GM19025 (cell line): ENCODE data around the gene TOX3.

Experiments
- ATAC-seq: cut with Tn5 transposase; IDR thresholded peaks from one replicate; pipeline ENCODE4 v1.9.1; 2021; ENCODE audit warnings: mild to moderate bottlenecking, low read depth, moderate library complexity; ENCODE audit not compliant: unreplicated experiment

Gene TOX3

DNA sequence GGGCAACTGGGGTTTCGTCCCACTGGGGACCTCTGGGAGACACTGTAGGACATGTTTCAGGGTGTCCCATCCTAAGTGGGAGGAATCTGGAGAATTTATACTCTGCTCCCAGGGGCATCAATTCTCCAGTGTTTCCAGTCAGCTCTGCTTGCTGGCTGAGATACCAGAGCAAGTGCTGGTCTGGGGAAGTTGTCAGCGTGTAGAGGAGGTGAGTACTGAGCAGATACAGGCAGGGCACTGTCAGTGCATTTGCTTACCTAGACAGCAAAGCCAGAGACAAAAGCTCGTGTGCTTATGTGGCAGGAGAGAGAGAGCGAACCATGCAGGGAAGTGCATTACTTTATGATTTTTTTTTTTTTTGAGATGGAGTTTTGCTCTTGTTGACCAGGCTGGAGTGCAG lies 20.2 kb upstream of the TOX3 start:
- no peak for ATAC-seq

DNA sequence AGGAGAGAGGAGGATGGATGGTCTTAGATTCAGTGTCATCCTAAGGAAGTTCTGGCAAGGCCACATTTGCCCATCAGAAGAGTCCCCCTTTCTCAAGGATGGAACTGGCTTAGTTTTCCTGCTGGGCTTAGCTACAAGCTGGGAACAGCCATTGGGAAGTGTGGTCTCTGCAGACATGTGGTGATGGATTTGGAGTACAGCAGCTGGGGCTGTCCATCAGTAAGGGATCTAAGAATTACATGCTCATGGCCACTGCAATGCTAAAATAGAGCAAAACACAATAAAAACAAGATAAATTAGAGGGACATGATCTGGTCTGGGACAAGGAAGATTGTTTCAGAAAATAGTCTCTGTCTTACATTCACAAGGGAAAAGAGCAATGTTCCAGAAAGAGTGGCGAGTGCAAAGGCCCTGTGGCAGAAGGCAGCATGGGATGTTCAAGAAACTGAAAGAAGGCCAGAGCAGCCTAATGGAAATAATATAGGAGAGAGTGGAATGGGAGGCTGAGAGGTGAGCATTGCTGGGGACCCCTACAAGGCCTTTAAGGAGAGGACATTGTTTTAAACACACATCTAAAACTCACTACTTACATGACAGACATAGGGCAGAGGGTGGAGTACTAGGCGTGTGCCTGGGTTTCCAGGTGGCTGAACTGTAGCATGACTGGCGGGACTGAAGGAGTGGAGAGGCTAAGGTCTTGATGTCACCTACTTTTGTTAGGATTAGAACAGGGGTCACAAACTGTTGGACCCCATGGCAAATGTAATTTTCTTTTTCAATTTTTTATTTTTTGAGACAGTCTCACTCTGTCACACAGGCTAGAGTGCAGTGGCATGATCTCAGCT lies 17.0 kb upstream of the TOX3 start:
- ATAC-seq = no peak

- no peak for ATAC-seq
Observed at GRCh38 chr16:52562770-52563169, 15.8 kb upstream of the TOX3 start.

DNA sequence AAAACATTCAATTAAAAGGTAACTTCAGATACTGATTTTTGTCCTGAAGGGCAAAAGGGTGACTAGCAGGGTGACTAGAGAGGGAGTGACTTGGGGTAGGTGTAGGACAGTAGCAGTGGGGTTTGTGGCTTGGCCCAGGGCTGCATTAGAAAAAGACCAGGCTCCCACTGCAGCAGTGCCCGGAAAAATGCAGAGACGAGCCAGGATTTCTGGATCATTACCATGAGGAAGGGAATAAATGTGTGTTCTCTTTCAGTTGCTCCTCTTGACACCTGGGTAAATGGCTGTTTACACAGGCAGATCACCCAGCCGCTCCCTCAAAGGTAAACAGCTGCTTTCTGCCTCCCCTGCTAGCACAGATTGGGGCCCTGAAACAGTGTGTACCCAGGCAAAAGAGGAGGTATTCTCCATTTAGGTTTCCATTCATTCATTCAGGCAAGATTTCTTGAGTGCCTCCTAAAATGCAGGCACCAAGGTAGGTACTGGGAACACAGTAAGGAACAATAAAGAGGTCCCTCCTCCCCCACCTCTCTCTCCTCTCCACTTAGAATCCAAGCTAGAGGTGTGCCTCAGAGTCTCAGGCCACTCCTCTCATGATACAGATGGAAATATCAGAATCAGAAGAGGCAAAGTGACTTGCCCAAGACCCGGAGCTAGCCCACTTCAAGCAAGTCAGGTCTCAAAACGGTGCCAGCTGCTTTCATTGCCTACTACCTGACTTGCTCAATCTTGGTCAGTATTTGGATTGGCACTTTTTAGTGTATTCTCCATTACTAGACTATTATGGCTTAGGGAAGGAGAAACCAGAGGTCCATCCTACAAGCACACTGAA lies 15.2 kb upstream of the TOX3 start:
- no peak for ATAC-seq

- no peak for ATAC-seq
Observed at GRCh38 chr16:52558448-52558847, 11.5 kb upstream of the TOX3 start.

DNA sequence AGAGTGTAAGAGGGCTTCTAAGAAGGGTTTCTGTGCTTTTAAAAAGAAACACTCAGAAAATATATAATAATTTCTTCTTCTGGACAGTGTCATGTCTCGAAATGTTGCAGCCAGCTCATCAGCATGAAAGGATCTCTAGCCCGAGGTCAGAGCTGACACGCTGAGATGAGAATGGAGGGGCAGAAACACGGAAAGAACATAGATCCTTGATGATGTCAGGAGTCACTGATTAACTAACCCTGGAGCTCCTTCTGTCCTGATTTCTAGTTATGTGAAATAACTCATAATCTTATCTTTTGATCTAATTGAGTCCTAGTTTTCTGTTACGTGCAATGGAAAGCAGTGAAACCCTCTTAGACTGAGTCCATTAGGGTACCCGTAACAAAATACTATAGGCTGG lies 10.3 kb upstream of the TOX3 start:
- ATAC-seq = no peak

DNA sequence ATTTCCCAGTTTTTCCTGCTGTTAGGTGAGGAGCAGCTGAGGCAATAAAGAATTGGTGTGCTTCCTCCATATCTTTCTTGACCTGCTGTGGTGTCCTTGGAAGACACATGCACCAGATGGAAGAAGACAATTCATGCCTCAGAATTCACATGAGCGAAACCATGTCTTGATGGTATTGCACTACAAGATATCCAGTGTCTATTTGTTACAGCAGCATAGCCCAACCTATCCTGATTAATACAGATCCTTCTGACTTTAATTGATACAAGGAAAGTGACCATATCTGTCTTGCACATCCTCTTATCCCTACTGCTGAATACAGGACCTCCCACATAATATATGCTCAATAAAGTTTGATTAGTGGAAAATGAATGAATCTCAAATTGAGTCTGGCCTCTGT lies 9.1 kb upstream of the TOX3 start:
- no peak for ATAC-seq

- no peak for ATAC-seq
Observed at GRCh38 chr16:52555572-52555971, 8.6 kb upstream of the TOX3 start.

- ATAC-seq = no peak
Observed at GRCh38 chr16:52554334-52554733, 7.4 kb upstream of the TOX3 start.

DNA sequence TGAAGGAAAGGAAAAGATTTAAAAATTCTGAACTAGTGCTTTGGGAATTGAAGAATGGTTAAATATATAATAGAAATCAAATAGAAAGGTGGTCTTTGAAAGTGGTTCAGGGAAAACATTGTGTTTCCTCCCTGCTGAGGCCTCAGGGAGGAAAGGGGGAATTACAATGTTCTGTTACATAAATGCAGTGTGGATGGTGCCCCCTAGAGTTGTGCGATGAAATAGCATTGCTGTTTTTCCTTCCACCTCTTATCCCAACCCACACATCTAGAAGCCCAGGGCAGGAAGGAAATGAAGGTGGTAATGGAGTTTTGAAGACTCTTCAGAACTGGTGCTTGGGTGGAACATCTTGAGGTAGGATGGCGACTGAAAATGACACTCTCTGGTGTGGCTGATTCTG lies 6.4 kb upstream of the TOX3 start:
- ATAC-seq = no peak

DNA sequence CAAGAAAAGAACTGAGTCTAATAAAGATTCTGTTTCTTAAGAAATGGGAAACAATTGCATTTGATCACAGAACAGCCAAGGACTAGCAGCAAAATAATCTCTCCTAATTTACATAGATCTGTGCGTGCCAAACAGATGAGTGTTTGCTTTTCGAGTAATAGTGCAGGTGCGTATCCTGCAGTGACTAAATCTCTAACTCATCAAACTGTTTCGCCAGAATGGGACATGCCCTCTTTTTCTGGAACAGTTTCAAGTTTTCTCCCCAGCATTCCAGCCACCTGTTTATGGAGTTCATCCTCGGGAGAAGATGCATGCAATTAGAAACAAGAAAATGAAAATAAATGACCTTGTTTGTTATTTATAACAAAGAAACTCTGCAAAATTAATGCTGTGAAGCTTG lies 5.7 kb upstream of the TOX3 start:
- ATAC-seq = no peak

DNA sequence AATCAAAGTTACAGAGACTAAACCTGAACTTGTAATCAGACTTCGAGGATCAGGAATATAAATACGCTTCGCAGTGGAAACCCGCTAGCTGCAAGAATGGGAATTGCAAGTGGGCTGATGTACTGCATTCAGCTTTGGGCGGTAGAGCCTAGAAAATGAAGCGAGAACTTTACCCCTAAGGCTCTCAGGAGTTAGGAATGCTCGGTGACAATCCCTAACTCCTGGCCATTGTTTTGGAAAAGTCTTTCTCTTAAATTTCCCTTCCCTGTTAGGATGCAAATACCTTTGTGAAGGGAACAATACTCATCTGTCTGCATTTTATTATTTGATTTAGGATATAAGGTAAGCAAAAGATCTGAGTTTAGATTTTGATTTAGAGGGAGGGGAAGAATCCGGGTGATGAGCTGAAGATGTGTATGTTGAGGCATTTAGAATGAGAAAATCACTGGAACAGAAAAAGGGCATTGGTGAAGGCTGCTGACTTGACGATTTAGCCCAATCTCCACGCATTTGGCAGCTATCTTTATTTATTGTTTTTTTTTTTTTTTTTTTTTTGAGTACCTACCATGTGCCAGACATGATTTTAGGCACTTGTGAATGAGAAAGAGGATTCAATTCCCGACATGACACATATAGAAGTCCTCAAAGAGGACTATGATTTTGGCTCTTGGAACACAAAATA lies 2.2 kb upstream of the TOX3 start:
- ATAC-seq = no peak

- no peak for ATAC-seq
Observed at GRCh38 chr16:52548261-52549010, 1.5 kb upstream of the TOX3 start.

- no peak for ATAC-seq
Observed at GRCh38 chr16:52547834-52548215, 882 bp upstream of the TOX3 start.

DNA sequence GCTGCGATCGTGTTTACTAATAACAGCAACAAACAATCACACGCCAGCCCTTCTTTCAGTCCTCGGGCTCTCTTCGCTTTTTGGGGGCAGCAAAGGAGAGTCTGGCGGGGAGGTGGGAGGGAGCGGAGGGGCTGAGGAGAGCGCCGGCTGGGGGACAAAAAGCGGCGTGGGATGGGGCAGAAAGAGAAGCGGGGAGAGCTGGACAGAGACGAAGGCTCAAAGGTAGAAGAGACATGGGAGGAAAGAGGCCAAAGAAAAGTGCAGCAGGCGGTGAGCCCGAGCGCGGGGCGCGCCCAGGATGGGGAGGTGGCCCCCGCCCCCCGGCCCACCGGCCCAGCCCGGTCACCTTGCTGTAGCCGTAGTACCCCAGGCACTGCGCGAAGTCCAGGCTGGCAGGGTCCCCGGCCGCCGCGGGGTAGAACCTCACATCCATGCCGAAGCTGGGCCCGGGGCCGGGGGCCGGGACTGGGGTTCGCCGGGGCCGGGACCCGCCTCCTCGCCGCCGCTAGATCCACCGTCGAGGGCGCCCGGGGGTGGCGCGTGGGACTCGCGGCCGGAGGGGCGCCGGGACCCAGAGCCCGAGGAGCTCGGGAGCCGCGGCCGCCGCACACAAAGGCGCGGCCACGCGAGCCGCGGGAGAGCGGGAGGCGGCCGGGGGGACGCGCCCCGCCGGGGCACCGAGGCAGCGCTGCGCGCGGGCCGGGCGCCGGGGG lies 496 bp downstream of the TOX3 start:
- no peak for ATAC-seq

DNA sequence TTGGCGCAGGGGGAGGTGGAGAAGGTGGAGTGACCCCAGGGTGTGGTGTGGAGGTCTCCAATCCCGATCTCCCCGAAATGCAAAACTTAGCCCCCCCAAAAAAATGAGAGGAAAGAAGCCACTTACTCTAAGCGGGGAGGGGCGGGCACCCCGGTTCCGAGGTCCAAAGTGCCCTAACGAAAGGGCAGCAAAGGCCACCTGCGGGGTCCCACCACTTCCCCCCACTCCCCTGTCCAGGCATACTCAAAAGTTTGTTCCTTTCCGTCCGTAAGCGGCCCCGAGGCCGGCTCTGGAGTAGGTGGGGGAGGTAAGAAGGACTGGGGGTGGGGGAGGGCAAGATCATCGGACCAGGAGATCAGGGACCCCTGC lies 1.1 kb downstream of the TOX3 start:
- ATAC-seq = no peak

DNA sequence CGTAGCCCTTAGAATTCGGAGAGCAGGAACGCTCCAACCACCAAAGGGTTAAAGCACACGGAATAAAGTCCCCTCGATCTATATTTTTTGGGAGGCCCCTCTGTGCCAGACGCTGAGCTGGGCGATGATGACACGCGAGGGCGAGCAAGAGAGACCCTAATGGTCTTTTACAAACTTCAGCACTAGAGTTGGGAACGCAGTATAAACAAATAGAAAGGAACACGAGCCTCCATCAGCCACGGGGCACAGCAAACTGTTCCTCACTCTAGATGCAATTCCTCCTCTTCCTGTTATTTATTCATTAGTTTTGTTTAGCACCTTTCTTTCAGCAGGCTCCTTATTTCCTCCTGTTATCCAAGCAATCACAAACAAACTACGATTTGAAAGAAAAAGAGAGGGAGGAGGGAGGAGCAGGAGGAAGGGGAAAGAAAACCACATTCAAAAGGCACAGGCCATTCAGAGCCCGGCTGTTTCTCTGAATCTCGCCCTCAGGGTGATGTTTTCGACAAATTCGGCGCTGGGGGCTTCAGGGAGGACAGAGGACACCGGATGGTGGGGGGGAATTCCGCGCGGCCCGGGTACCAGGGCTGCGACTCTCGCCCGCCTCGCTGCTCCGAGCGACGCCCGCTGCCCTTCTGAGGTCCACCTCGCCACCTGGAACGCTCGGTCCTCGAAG lies 1.6 kb downstream of the TOX3 start:
- ATAC-seq = no peak

DNA sequence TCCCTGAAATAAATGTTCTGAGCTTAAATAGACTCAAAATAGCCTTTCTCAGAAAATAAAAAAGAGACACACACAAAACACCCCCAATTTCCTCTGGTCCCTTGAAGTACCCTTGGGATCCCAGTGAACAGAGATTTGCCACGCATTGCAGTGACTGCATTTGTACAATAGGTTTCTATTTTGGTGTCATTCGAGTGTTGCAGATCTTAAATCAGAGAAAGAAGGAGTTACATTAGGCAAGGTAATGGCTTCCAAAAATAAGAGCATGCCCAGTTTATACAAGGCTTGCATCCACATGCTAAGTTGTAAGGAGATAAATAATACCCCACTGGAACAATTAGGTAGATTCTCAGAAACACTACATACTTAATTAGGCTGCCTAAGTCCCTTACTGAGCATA lies 2.2 kb downstream of the TOX3 start:
- ATAC-seq = no peak

DNA sequence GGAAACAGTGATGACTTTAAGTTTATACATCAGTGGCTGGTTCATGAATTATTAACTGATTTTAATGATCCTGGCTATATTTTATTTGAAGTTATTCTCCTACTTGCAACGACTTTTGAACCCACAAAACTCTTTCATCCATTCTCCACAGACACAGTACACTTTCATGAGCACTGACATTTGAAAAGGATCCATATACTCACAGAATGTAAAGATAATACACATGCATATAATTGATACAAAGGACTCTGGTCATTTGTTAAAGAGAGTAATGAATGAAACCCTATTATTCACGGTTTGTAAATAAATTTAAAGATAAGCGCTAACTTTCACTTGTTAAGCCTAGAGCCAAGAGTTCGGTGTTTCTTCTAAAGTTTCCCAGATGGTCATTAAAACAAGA lies 3.3 kb downstream of the TOX3 start:
- ATAC-seq = no peak

DNA sequence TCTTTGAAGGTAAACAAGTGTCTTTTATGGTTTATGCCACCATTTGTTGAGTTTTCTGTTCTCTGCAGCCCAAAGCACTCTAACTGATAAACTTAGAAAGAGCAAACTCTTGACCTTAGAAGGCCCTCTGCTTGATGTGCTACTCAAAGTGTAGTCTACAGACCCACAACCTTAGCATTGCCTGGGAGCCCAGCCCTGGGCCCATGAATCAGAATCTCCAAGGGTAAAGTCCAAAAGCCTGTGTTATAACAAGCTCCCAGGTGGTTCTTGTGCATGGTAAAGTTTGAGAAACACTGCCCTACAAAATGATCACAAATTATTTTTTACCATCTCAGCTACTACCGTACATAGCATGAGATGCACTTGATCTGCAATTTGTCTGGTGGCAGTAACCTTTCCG lies 6.0 kb downstream of the TOX3 start:
- no peak for ATAC-seq
